GM18873 (cell line): ENCODE data around the gene SLC16A2.
"Not testable (repeated sequence)": the region's sequence is repeated elsewhere in the genome, so short reads cannot be mapped to it uniquely, and the experiment has no call there.

Source experiments
- ATAC-seq: cut with Tn5 transposase; IDR thresholded peaks from one replicate; pipeline ENCODE4 v1.9.1; 2021; ENCODE audit warnings: mild to moderate bottlenecking, moderate library complexity, moderate number of reproducible peaks; ENCODE audit not compliant: unreplicated experiment, low FRiP score

The SLC16A2 gene

DNA sequence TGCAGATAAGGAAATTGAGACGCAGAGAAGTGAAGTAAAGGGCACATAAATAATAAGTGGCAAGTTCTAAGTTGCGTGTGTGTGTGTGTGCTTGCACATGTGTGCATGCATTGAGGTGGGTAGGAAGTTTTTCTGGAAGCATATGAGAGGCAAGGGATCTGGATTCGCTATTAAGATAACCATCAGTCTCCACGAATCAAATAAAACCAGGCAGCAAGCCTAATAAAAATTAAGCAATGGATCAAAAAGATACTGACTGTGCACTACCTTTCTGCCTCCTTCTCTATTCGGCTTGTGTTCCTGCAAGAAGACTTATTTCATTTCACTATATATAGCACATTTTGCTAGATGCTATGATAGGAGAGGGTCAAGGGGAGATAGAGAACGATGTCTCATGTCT, 23.8 kb downstream of the SLC16A2 start:
- ATAC-seq = no peak

- ATAC-seq = no peak
These were observed 25.6 kb downstream of the SLC16A2 start for GRCh38 chrX:74446876-74447275.

- ATAC-seq = no peak
These were observed 27.4 kb downstream of the SLC16A2 start for GRCh38 chrX:74448669-74449068.

- ATAC-seq = no peak
These were observed 28.1 kb downstream of the SLC16A2 start for GRCh38 chrX:74449322-74449936.

GRCh38 chrX:74449937-74450330, 28.6 kb downstream of the SLC16A2 start:
- ATAC-seq = no peak

- no peak for ATAC-seq
These were observed 29.6 kb downstream of the SLC16A2 start for GRCh38 chrX:74450803-74451449.

GRCh38 chrX:74451450-74452198, 30.3 kb downstream of the SLC16A2 start:
- ATAC-seq = no peak

GRCh38 chrX:74452199-74452481, 30.8 kb downstream of the SLC16A2 start:
- ATAC-seq = no peak

- no peak for ATAC-seq
These were observed 31.9 kb downstream of the SLC16A2 start for GRCh38 chrX:74453178-74453577.

DNA sequence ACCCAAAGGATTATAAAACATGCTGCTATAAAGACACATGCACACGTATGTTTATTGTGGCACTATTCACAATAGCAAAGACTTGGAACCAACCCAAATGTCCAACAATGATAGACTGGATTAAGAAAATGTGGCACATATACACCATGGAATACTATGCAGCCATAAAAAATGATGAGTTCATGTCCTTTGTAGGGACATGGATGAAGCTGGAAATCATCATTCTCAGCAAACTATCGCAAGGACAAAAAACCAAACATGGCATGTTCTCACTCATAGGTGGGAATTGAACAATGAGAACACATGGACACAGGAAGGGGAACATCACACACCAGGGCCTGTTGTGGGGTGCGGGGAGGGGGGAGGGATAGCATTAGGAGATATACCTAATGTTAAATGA, 32.9 kb downstream of the SLC16A2 start:
- ATAC-seq = not testable (repeated sequence)

DNA sequence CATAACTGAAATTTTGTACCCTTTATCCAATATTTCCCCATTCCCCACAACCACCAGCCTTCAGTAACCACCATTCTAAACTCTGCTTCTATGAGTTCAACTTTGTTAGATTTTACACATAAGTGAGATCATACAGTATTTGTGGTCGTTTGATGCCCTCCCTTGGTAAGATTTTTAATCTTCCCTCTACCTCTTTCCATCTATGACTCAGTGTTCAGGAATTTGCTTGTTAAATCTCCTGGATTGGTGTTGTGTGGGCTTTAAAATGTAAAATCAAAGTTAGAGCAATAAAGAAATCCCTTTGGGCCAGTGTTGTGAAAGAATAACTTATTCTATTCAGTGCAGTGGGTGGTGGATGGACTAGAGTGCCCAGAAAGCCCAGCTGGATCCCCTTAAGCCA, 37.4 kb downstream of the SLC16A2 start:
- no peak for ATAC-seq

DNA sequence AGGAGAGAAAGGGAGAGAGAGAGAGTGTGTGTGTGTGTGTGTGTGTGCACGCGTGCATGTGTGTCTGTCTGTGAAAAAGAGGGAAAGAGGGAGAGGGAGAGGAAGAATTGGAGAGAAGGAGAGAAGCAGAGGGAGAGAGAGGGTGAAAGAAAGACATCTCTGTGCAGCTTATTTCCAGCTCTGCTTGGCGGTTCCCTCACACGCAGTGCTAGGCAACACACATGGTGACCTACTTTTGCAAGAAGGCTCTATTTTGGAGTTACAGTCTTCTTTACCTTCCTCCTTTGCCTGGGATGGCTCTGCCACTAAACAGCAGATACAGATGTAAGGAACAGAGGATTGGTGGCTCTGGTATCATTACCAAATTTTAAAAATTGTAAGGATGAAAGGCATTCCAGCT, 40.1 kb downstream of the SLC16A2 start:
- no peak for ATAC-seq

GRCh38 chrX:74464722-74465121, 43.4 kb downstream of the SLC16A2 start:
- ATAC-seq = no peak

DNA sequence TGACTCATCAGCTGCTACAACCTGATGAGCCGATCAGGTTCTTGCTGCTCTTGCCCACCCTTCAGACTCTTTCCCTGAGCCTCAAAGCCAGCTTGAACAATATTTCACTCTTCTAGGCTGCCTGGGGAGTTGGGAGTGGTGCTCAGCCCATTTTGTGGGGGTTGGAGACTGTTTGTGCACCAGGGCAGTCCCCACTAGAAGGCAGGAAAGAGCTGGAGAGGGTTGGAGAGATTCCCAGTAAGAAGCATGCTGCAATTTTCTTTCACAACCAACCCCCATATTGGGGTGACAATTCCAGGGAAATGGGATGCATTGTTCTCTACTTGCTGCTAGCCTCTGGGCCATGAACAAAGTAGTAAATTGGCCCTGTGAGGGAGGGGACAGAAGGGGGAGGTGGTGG, 44.1 kb downstream of the SLC16A2 start:
- no peak for ATAC-seq

DNA sequence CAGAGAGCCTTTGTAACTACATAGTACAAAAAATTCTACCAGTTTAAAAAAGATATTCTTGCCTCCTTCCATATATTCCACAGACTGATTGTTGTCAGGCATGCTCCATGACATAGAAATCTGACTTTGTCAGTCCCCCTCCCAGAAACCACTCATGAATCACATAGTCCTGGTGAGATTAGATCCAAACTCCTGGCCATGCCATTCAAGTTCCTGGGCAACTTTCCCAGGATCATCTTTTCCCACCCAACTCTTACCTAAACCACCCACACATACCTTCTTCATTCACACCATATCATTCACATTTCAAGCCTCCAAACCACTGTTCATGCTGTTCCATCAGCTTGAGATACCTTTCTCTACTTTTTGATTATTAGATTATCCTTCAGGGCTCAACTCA, 46.4 kb downstream of the SLC16A2 start:
- ATAC-seq = no peak

GRCh38 chrX:74473116-74473515, 51.8 kb downstream of the SLC16A2 start:
- ATAC-seq = not testable (repeated sequence)

DNA sequence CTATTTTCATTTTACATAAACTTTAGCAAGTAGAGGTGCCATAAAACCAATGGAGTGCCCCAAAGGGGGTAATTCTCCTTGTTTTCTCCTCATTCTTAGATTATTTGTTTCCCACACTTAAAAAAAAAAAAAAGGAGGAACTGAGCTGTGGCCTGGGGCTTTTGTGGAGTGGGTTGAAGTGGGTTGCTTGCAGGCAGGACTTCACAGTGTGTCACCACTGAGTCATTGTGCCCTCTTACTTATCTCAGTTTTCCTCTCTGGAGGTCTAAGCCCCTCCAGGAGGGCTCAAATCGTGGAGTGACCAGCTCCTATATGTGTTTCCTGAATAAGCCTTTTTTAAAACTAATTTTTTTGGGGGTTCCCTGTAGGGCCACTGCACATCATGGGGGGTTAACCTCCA, 69.0 kb downstream of the SLC16A2 start:
- no peak for ATAC-seq

DNA sequence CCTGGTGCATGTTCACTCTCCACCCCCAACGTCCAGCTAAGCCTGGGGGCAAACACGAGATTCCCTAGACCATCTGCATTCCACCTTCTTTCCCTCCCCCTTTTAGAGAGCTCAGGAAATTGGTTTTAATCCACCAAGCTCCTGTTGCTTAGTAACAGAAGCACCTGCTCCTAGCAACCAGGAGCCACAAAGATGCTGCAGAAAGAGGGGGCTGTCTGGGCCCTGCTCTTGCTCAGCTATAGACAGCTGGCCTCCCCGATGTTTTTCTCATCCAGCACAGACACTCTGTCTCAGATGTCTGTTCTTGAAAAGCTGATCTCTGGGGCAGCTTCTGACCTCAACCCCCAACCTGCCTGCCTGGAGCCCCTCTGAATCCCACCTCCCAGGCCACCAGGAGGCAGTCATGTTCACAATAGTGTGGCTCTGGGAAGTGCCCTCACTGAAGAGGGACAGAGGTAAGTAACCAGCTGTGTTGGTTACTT, 71.5 kb downstream of the SLC16A2 start:
- no peak for ATAC-seq

DNA sequence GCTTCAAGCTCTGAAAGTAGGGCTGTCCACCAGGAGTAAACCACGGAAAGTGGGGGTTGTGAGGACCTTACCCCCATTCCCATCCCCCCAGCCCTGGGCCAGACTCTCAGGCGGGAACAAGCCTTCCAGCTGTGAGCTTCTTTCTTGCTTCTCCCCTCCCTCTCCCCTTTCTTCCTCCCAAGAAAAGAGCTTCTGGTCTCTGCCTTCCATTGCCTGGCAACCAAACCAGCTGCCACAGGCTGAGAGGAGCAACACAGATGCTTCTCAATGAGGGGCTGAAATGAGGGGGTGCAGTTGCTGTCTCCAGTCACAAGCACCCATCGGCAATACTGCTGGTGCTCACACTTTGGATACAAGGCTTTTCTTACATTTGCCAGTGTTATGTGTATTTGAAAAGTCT, 72.5 kb downstream of the SLC16A2 start:
- no peak for ATAC-seq

DNA sequence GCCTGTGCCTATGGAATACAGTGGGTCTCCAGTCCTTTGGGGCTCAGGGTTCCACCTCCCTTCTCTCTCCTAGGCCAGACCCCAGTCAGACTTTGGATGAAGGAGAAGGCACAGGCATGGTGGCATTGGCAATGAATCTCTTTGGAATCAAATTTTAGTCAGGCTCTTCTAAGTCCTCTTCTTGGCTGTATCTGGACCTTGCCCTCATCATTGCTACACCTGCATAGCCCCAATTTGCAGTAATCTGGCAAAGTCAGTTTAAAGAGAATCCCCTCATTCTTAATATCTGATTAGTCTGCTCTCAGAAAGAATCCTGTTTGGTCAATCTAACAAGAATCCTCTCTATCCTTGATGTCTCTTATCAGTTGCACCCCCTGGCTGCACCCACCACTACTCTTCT, 77.6 kb downstream of the SLC16A2 start:
- ATAC-seq = no peak

- no peak for ATAC-seq
These were observed 78.8 kb downstream of the SLC16A2 start for GRCh38 chrX:74500067-74500466.

DNA sequence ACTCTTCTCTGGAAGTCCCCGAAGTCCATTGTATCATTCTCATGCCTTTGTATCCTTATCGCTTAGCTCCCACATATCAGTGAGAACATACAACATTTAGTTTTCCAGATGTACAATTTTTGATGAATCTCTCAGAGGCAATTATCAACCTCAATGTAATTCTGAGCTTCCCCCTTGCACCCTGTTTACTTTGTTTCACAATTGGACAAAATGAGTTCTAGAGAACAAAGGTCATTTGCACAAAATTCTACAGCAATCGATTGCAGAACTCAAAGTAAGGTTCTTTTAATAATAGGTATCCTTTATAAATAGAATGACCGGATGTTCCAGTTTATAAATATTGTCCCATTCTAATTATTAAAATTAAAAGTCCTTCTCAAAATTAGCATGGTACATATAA, 79.3 kb downstream of the SLC16A2 start:
- ATAC-seq = no peak
